Stimulated activated CD8-positive, alpha-beta memory T cell treated with anti-CD3 and anti-CD28 coated beads, Interleukin-15, amount 100 ng/mL, for 4 hours (primary cell): ENCODE data around the gene MAML3.

Experiments
- DNase-seq, 2 donors: peaks; one replicate each; pipeline ENCODE4 v3.0.0-alpha.2; 2020; ENCODE audit warnings: low read depth in 2 of 2

MAML3 gene

DNA sequence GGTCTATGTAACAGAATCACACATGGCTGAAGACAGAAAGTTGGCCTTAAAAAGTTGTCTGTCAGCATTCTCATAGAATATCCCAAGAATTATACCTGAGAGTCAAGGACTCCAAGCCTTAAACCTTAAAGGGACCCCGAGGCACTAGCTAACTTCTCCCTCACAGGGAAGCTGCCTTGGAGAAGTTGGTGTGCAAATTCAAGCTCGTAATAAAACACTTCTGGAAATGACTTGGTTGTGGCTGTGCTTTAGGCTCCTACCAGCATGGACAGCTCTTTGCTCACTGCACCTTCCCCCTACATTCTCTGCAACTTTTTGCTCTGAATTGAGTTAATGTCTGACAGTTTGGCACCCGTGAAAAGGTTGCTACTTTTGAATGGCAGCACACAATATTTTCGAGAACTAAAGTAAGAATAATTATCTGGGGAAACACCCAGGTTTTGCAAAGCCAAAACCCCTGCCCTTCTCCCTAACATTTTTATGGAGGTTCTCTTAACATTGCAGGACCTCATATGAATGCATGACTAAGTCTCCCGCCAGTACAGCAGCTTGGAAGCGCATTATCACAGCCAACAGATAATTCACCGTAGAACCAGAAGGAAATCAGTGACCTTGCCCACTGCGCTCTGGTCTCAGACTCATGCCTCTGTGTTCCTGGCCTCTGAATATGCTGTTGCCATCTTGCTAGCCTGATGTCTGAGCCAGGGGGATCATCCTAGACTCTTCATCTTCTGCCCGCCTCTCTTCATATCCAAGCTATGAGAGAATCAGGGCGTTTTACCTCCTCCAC, 397.4 kb downstream of the MAML3 start:
- no peak for DNase-seq

DNA sequence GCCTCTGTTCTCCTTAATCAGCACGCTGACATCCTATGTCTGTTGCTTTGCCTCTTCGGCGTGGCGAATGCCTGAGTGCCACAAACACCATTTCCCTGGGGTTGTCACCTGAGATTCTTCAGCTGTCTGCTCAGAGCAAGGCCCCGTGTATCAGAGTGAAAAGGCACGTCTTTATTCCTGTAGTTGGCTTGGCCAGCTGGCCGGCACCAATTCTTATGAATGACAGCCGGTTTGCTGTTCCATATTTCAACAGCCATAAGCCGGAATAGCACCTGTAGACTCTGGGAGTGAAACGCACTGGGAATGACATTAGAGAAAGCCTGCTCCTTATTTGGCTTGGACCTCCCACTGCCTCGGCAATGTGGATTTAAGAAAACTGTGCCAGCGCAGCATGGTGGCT, 399.0 kb downstream of the MAML3 start:
- no peak for DNase-seq

DNA sequence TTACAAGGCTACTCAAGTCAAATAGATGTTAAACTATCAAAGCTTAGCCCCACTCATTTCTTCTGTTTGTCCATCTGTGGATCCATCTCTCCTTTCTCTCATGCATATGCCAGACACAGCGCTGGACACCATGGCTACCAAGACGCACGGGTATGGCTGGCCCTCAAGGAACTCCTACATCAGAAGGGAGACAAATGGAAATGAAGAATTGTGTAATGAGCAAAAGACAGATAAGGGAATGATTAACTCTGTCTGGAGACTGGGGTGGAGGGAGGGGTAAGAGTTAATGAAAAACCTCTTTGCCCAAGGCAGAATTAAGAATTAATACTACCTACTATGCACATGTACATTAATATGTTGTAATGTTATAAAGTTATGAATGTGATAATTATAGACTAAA, 400.3 kb downstream of the MAML3 start:
- DNase-seq, result no peak

DNA sequence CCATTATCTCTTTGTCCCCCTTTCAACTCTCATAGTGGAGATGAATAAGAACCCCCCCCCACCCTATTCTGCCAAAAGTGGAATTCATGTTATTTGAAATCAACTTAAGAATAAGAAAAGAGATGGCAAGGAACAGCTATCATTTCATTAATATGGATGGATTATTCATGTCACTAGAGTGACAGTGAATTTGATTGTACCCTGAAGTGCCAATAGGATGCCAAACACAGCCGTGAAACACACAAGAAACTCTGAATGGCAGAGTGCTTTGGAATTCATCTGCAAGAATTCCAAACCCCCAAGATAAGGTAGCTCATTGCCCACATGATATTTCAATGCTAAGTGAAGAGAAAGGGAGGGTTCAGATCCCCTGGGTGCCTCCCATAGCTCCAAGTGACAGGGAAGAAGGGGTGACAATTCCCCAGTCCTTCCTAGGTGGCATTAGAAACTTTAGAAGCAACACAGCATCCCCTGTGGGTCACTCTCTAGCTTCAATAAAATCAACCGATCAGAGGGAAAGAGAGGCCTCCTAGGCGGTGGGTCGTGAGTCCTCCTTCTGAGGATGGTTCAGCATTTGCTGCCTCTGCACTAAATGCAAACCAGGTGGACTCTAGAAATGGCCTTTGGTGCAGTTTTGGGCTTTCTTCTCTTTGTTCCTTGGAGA, 404.0 kb downstream of the MAML3 start:
- DNase-seq, result no peak

DNA sequence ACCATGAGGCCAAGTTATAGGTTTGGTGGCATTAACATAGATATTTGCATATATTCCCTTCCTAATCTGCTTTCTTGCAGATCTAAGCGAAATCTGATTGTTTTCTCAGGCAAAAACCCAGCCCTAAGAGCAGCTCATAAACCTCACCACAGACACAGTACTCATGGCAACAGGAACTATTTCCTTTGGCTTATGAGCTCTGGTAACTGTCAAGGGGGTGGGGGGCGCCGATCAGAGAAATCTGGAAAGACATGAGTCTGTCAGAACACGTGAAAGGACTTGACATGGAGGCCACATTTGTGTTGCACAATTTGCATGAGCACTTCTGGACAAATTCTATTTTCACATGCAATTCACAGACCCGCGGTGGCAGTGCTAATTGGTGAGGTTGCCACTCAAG, 404.6 kb downstream of the MAML3 start:
- no peak for DNase-seq

DNA sequence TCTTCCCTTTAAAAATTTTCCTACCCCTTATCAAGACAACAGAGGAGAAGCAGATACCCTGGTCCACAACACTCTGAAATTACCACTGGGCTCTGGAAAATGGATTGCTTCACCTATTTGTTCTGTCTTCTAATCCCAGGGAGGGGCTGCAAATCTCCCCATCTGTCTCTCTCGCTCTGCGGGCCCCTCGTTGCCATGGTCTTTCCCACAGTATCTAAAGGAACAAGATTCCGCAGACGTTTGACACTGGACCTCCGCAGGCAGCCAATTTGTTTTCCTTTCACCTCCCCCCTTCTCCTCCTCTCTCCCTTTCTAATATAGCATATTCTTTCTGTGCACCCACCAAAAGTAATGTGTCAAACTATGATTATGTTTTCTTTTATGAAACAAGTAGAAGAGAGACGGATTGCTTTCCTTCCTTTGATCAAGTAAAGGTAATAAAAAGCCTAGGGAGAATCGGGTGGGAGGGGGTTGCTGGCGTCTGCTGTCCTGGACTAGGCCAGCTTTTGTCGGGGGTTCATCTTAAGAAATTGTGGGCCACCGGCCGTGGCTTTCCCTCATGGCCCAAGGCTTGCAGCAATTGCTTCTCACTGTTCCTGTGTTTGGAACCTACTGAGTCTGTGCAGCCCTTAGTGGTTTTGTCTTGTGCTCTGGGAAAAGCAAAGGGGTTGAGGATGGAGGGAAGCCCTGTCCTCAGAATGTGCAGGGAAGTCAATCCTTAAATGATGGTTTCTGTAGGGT, 407.4 kb downstream of the MAML3 start:
- no peak for DNase-seq

DNA sequence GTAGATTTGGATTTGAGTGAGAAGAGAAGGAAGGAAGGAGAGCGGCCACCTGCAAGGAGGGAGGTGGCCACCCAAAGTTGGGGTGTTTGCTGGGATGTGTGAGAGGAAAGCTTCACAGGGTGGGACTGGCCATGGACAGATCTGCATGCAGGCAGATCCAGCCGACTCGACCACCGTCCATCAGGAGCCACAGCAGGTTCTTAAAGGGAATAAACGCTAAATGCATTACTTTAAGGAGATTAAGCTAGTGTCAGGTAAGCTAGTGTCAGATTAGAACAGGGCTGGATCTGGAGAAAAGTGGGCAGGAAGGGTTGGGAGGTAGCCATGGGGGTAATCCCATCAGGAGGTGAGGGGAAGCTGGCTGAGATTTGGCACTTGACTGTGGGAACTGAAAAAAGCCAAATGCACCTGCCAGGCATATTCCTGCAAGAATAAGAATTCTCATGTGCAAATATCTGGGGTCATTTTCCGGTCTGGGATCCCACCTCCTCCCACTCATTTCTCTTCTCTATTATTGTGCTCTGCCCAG, 408.8 kb downstream of the MAML3 start:
- DNase-seq, result no peak

DNA sequence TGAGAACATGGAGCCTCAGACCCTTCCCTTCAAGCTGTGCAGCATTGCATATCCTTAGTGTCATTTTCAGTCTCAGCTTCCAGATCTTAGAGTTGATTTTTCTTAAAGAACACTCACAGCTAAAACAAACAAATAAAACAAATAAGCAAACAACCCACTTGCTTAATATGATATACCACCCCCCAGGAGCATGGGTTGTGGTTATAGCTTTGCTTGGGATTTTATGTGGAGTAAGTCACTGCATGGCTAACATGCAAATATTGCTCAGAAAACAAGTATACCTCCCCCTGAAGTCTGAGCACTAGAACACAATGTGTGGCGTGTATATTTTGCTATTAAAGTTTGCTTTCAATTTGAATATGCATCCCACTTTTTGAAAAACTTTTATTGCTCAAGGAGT, 409.8 kb downstream of the MAML3 start:
- DNase-seq, result no peak

DNA sequence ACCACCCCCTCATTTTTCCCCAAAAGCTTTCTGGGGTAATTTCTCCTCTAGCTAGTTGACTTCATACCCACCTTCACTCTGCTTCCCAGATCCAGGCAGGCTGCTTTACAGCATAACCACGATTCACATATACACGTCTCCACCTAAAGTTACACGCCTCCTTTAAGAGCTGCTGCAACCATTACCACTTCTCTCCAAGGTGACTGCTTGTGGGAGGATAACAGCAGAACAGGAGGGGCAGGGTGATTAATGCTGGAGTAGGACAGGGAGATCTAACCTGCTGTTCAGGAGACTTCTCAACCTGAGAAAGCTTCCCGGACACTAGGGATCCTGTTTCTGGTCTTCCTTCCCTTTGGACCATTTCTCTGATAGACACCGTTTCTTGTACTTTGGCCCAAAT, 411.0 kb downstream of the MAML3 start:
- DNase-seq, result no peak

DNA sequence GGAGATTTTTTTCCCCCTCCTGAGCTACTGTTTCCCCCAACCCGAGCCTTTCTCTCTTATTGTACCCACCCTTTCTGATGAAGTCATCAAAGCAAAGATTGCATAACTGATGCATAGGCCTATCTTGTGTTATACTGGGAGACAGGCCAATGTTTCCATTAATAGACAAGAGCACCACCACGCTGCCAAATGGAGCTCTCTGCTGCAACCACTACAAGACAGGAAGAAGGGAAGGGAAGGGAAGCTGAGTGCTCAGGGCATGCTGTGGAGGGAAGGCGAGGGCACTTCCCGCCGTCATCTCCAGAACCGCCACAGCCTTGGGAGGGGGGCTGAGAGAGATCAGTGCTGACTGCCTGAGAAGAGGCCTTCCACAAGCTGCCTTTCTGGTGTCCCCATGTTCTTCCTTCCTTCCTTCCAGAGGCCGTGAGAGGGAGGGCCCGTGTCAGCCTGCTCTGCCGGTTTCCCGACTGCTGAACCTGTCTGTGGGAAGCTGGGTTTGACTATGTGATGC, 413.4 kb downstream of the MAML3 start:
- no peak for DNase-seq

DNA sequence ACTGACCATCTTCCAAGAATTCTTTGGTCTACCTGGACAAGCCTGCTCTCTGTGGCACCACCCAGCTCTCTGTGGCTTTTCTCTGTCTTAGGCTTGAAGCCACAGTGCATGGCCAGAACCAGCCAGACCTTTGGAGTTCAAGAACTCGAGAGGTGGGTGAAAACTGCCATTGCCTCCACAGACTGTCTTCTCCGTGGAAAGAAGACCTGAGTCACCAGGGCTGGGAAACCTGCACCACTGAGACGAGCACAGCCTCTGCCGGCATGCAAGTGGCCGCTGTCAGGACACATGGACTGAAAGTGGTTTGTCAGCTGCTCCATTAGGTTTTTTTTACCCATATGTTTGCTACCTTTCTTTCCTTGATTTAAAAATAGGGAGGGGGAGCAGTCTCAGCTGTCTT, 413.9 kb downstream of the MAML3 start:
- DNase-seq, result no peak

DNA sequence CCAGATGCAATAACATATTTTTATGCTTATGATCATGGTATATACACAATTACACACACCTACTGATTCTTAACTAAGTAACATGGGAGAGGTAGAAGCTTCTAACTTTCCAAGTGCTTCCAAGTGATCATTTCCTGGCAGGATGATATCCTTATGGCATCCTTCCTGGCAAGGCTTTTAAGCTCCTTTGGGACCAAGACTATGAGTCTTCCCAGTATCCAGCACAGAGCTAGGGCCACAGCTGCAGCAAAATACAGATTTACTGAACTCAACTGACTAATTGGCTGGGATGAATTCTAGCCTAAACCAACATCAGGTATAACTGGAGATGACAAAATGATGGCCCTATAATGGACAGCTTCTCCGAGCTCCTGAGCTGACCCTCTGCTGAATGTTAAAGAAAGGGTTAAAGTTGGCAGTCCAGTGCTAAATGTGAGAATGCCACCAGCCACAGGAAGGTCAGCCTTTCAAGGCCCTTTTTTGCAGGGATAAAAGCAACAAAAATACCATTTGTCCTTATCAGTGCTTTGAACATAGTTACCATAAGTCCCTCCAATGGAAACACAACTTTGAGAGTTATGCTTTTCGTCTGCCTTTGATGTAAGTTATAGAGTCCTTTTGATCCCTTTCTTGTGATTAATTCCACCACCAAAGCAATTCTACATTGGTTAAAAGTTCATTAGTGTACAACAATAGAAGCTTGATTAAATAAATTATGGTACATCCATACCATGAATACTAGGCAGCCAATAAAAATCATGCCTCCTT, 415.0 kb downstream of the MAML3 start:
- DNase-seq, result no peak

DNA sequence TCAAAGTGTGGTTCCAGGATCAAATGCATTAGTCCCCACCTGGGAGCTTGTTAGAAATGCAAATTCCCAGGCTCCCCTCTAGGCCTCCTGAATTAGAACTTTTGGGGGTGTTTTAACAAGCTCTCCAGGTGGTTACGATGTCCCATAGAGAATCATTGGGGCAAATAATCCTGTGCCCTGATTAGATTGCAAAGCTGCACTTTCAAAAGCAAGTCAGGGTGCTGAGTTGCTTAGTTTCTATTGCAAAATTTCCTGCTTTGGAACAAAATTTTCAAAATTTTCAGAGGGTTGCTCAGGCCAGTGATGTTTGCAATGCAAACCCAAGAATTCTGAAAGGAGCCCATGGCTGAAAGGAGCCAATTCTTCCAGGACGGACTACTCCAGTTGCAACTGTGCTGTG, 417.3 kb downstream of the MAML3 start:
- no peak for DNase-seq

DNA sequence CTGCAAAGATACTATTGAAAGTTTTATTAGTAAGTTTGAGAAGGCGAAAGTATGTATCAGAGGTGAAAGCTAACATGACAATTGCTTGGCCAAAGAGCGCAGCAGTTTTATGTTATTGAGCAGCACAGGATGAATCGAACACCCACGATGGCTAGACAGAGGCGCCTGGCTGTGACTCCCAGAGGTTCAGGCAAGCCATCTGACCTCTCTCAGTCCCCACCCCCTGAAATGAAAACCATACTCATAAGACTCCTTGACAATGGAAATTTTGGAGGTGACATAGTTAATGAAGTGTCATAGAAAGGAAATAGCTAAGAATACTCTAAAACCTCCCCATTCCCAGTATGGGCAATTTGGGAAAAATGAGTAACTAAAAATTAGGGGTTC, 417.7 kb downstream of the MAML3 start:
- DNase-seq, result no peak

DNA sequence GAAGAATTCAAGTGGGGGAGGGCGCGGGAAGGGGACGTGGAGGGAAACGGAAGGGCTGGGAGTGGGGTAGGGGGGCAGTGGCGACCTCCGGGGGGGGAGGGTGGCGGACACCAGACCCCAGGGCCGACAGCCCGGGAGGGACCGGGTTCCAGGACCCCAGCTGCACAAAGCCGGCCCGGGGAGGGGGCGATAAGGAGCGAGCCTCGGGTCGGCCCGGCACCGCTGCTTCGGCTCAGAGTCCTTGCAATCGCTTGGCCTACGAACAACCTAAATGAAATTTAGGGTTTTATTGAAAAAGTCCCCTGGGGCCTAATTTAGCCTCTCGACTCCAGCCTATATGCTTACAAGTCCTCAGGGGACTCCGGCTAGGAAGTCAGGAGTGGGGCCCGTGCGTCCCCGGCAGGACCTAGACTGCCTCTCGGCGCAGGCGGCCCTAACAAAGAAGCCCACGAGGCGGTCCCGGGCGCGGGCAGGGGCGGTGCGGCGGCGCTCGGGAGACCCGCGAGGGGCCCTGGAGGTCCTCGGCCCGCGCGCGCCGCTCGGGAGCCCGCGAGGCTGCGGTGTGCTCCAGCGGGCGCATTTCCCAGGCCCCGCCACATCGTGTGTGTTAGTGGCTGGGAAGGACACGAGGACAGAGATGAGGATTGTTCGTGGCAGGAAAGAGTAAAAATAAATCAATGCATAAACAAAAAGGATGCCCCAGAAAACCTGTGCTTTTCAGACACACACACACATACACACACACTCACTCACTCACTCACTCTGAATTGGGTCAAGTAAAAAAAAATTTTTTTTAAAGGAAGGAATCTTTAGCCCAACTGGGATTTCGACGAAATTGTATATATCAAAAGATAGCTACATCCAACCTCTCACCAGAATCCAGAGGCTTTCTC, 418.4 kb downstream of the MAML3 start:
- no peak for DNase-seq

DNA sequence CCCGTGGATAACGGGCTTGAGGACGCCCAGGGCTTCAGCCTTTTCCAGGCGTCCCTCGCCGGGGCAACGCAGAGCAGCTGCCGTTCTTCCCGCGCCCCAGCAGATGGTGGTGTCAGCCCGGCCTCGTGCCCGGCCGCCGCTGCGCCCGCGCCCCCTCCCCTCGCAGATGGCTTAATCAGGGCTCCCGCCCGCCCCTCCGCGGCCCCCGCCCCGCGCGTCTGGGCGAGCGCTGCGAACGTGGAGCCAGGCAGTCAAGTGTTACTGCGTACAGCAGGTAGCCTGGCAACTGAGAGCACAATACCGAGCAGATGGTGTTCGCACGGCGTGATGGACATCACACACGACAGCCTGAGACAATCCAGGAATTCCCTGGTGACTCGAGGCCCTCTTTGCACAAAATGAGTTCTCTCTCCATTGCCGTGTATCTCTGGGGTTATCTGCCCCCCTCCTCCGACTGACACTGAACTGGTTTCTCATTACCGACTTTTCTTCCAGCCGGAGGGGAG, 419.1 kb downstream of the MAML3 start:
- peak; percentile 14 to 35 for DNase-seq

DNA sequence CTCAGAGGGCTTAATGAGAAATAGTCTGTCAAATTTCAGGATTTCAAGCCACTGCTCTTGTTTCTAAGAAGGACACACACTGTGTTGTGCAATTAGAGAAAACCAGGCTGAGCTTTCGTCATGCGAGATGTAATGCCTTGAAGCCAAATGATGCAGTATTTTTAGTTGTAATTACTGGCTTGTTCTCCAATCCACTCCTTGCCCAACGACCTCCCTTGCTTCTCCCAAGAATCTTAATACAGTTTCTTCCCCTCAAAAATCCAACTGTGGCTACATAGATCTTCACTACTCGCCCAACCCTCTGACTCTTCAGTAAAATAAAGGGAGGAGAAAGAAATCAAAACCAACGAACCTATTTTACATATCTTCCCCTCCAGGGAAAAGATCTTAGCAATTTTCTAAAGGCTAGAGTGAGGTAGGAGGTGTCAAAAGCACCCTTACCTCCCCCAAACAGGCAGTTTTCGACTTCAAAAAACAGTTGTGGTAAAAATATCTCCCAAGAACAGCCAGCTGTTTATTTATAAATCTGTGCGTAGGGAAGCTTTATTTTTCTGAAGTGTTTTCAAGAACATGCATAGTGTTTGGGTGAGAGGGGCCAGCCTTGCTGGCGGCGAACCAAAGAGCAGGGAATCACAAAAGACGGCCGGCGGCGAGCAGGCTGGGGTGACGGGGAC, 419.6 kb downstream of the MAML3 start:
- no peak for DNase-seq

DNA sequence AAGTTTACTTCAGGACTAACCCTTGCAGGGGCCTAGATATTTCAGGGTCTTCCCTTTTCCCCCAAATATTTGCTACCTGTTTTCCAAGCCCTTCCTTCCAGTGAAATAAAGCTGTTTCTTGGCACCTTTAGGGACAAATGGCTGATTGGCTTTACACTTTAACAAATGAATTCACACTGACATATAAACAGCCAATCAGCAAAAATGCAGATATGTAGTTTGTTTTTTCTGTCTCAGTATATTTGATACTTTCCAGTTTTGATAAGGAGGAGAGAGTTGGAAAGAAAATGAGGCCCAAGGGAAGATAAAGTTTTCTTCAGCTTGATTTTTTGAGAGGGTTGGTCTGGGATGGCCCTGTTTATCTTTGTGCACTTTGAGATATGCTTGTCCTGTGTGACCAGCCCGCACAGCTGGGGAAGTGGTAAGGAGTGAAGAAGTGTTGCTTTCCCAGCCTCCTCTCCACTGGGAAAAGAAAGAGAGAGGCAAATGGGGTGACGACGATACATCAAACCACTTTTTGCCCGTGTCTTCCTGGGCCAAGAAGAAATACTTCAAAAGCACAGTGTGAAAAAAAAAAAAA, 420.9 kb downstream of the MAML3 start:
- DNase-seq, result no peak

DNA sequence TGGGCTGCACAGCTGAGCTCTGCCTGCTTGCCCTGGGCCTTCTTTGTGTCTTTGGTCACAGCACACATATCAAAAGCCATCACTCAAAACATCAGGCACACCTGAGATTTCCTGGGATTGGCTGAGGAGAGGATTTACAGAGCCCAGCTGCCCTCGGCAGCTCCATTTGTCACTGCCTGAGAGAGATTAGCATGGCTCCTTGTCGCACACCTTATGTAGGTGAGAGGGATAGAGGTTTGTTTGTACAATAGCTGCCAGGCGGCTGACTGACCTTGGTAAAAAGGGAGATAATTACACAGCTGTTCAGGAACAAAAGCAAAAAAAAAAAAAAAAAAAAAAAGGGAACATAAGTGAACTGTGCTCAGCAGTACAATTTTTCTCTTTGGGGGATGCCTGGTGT, 425.1 kb downstream of the MAML3 start:
- DNase-seq, result no peak

DNA sequence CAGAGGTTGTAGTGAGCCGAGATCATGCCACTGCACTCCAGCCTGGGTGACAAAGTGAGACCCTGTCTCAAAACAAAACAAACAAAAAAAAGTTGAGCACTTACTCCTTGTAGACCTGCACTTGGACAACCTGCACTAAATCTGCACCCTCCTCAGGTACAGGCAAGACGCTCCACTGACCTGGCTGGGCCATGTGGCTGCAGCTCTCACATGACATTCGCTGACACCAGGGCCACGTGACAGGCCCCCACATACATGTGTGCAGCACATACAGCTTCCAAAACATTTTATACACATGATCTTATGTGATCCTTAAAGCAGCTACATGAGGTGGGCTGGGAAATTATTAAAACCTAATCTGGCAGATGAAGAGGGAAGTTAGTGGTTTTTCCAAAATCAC, 425.8 kb downstream of the MAML3 start:
- DNase-seq, result no peak
